ENCODE results near the gene TNFSF4.

The TNFSF4 gene

DNA sequence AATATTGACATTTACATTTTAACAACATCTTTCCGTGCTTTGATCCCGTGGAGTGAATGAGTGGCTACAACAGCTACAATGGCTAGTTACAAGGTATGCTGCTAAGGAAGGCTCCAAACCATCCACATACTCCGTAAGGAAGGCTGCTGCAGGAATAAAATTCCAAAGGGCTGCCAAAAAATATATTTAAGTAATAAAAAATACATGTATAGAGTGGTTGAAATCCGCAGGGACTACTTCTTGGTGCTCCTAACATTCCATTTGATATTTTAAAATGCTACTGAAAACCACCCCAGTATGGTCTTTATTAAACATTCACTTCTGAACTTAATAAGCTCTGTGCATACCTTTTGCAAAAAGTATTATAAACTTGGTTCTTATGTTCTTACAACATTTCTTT, 25.3 kb downstream of the TNFSF4 start:
- TF ChIP-seq, protein P1, sequence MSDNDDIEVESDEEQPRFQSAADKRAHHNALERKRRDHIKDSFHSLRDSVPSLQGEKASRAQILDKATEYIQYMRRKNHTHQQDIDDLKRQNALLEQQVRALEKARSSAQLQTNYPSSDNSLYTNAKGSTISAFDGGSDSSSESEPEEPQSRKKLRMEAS (IDR thresholded peaks at IDR 0.05; ENCODE audit: low read depth, low read length): no peak
- TF ChIP-seq MYC (IDR thresholded peaks at IDR 0.05; ENCODE audit: low read depth, low read length) (no peak), POLR2A (IDR thresholded peaks at IDR 0.05; ENCODE audit: extremely low read depth, insufficient read length) (no peak)

DNA sequence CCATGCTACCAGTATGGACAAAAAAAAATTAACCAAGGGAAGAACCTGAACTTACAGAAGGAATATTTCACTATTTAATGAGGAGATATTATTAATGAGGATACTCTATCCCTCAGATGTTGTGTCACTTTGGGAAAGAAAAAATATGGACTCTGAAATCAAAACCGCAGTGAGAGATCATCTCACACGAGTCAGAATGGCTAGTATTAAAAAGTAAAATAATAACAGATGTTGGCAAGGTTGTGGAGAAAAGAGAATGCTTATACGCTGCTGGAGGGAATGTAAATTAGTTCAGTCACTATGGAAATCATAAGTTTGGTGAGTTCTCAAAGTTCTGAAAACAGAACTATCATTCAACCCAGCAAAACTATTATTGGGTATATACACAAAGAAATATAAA, 30.9 kb downstream of the TNFSF4 start:
- no peak for DNase-seq (ENCODE audit: low read depth)
- H3K4me3 ChIP-seq (ENCODE audit: low read depth, low read length): no peak overlapping the region
- TF ChIP-seq, protein P1 (IDR thresholded peaks at IDR 0.05; ENCODE audit: low read depth, low read length): no peak

More for the DNA sequence above, 25.3 kb downstream of the TNFSF4 start:
- H3K4me3 ChIP-seq (ENCODE audit: low read depth, low read length): no peak overlapping the region
- no peak for DNase-seq (ENCODE audit: low read depth)

DNA sequence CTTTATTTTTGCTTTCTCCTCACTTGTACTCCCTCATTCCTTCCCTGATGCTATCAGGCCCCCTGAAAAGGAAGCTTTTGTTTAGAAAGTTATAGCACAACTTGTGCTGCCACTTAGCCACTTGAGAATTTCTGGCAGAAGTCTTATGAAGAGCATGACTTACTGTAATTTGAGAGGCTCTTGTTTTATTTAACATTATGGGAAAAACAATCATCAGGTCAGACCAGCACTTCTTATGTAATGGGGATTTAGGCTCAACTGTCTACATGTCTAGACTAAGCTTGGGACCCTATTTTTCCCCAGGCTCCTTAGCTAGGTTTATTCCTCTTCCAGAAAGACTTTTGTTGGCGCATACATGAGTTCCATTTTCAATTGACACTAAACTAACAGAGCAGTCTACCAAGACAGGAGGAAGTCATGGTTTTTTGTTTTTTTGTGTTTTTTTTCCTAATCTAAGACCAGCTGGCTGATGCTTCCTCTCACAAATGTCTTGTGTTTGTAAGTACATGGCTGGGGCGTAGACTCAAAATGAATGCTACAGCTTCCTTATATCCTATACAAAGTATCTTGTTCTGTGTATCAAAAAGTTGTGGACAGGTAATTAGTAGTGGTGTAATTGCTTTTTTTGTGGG, 31.5 kb downstream of the TNFSF4 start:
- TF ChIP-seq, protein P2, sequence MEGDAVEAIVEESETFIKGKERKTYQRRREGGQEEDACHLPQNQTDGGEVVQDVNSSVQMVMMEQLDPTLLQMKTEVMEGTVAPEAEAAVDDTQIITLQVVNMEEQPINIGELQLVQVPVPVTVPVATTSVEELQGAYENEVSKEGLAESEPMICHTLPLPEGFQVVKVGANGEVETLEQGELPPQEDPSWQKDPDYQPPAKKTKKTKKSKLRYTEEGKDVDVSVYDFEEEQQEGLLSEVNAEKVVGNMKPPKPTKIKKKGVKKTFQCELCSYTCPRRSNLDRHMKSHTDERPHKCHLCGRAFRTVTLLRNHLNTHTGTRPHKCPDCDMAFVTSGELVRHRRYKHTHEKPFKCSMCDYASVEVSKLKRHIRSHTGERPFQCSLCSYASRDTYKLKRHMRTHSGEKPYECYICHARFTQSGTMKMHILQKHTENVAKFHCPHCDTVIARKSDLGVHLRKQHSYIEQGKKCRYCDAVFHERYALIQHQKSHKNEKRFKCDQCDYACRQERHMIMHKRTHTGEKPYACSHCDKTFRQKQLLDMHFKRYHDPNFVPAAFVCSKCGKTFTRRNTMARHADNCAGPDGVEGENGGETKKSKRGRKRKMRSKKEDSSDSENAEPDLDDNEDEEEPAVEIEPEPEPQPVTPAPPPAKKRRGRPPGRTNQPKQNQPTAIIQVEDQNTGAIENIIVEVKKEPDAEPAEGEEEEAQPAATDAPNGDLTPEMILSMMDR (IDR thresholded peaks at IDR 0.05; ENCODE audit: low read depth, low read length): no peak
- TF ChIP-seq MYC (IDR thresholded peaks at IDR 0.05; ENCODE audit: low read depth, low read length) (no peak), POLR2A (IDR thresholded peaks at IDR 0.05; ENCODE audit: extremely low read depth, insufficient read length) (no peak)
- TF ChIP-seq, protein P1 (IDR thresholded peaks at IDR 0.05; ENCODE audit: low read depth, low read length): no peak
- no peak overlapping the region for H3K4me3 ChIP-seq (ENCODE audit: low read depth, low read length)
- DNase-seq (ENCODE audit: low read depth): no peak

DNA sequence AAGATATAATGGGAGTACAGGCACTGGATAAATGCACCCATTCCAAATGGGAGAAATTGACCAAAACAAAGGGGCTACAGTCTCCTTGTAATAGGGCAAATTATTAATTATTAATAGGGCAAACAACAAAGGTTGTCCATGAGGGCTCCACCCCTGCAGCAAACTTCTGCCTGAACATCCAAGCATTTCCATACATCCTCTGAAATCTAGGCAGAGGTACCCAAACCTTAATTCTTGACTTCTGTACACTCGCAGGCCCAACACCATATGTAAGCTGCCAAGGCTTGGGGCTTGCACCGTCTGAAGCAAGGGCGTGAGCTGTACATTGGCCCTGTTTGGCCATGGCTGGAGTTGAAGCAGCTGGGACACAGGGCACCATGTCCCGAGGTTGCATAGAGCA, 33.7 kb downstream of the TNFSF4 start:
- TF ChIP-seq, protein P2 (IDR thresholded peaks at IDR 0.05; ENCODE audit: low read depth, low read length): no peak
- TF ChIP-seq, protein P1 (IDR thresholded peaks at IDR 0.05; ENCODE audit: low read depth, low read length): no peak
- no peak for TF ChIP-seq MYC (IDR thresholded peaks at IDR 0.05; ENCODE audit: low read depth, low read length)
- no peak for TF ChIP-seq POLR2A (IDR thresholded peaks at IDR 0.05; ENCODE audit: extremely low read depth, insufficient read length)
- DNase-seq (ENCODE audit: low read depth): no peak
- no peak overlapping the region for H3K4me3 ChIP-seq (ENCODE audit: low read depth, low read length)

DNA sequence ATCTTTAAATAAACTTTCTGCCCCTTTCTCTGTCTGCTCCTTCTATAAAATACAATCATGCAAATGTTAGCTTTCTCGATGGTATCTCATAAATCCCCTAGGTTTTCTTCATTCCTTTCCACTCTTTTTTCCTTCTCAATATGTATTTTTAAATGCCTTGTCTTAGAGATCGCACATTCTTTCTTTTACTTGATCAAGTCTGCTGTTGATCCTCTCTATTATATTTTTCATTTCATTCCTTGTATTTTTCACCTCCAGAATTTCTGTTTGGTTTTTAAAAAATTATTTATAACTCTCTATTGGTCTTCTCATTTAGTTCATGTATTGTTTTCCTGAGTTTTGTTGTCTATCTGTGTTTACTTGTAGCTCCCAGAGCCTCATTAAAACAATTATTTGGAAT, 36.0 kb downstream of the TNFSF4 start:
- no peak overlapping the region for H3K4me3 ChIP-seq (ENCODE audit: low read depth, low read length)
- DNase-seq (ENCODE audit: low read depth): no peak
- TF ChIP-seq MYC (IDR thresholded peaks at IDR 0.05; ENCODE audit: low read depth, low read length): no peak
- TF ChIP-seq, protein P1 (IDR thresholded peaks at IDR 0.05; ENCODE audit: low read depth, low read length): no peak
- TF ChIP-seq POLR2A (IDR thresholded peaks at IDR 0.05; ENCODE audit: extremely low read depth, insufficient read length): no peak
- TF ChIP-seq, protein P2 (IDR thresholded peaks at IDR 0.05; ENCODE audit: low read depth, low read length): no peak

DNA sequence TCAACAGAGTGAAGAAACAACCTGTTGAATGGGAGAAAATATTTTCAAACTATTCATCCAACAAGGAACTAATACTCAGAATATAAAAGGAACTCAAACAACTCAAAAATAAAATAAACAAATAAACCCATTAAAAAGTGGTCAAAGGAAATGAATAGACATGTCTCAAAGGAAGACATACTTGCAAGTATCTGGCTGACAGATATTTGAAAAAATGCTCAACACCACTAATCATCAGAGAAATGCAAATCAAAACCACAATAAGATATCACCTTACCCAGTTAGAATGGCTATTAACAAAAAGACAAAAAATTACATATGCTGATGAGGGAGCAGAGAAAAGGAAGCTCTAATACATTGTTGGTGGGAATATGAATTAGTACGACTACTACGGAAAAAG, 38.2 kb downstream of the TNFSF4 start:
- TF ChIP-seq POLR2A (IDR thresholded peaks at IDR 0.05; ENCODE audit: extremely low read depth, insufficient read length) (no peak), MYC (IDR thresholded peaks at IDR 0.05; ENCODE audit: low read depth, low read length) (no peak)
- TF ChIP-seq, protein P1 (IDR thresholded peaks at IDR 0.05; ENCODE audit: low read depth, low read length): no peak
- TF ChIP-seq, protein P2 (IDR thresholded peaks at IDR 0.05; ENCODE audit: low read depth, low read length): no peak
- no peak for DNase-seq (ENCODE audit: low read depth)
- H3K4me3 ChIP-seq (ENCODE audit: low read depth, low read length): no peak overlapping the region
